IMR-90 (cell line): Measurements from ENCODE around the gene RABGEF1. TPM values are rescaled to one million over a fixed set of nuclear protein-coding genes. Genes with fewer than 3 reads are reported as not detected.

Experiments
- ATAC-seq: fragments of 200-7000 bp; cut with Tn5 transposase; 2 replicates; pipeline ENCODE4 v1.9.1; 2020; ENCODE audit warnings: low read depth, mild to moderate bottlenecking, moderate library complexity
- BruUV-seq: library from RNA; stranded (reverse); fragments of 400-500 nt; replicated peaks from 2 replicates; lab custom pipeline; 2021; lab: Mats Ljungman, UMichigan
- CTCF ChIA-PET: fragments of 300-600 bp; formaldehyde crosslinking; extraction: SDS; loops from one replicate; lab custom pipeline; 2021; ENCODE audit warnings: antibody characterized with exemption; lab: Yijun Ruan, JAX
- POLR2A ChIA-PET: fragments of 300-600 bp; sonication (Branson Sonifier 250); formaldehyde crosslinking; loops from one replicate; lab custom pipeline; 2022; ENCODE audit warnings: antibody characterized with exemption; ENCODE audit not compliant: unreplicated experiment; lab: Charles Lee
- DNase-seq: peaks from one replicate; pipeline ENCODE4 v3.0.0; 2013
- H2AFZ ChIP-seq: replicated peaks from 2 replicates; pipeline ENCODE3; 2013; ENCODE audit warnings: low read length, mild to moderate bottlenecking; ENCODE audit not compliant: poor library complexity
- H2AK5ac ChIP-seq: 2 replicates; pipeline ENCODE4 v1.6.1; 2013; ENCODE audit warnings: low read depth, low read length, inconsistent platforms
- H2AK9ac ChIP-seq: replicated peaks from 2 replicates; pipeline ENCODE3; 2013; ENCODE audit warnings: mild to moderate bottlenecking, low read depth, low read length, moderate library complexity; ENCODE audit not compliant: poor library complexity
- H2BK120ac ChIP-seq: 2 replicates; pipeline ENCODE4 v1.6.1; 2013; ENCODE audit warnings: low read depth, low read length, inconsistent platforms
- H2BK15ac ChIP-seq: 3 replicates; pipeline ENCODE4 v1.6.1; 2013; ENCODE audit warnings: low read depth, low read length, inconsistent platforms
- H2BK20ac ChIP-seq: 2 replicates; pipeline ENCODE4 v1.6.1; 2013; ENCODE audit warnings: low read depth, mild to moderate bottlenecking, inconsistent platforms, low read length, moderate library complexity
- H2BK5ac ChIP-seq: 2 replicates; pipeline ENCODE4 v1.6.1; 2013; ENCODE audit warnings: mild to moderate bottlenecking, low read depth, low read length, inconsistent platforms; ENCODE audit not compliant: poor library complexity, severe bottlenecking
- H3K14ac ChIP-seq: replicated peaks from 2 replicates; pipeline ENCODE4 v1.6.1; 2013; ENCODE audit warnings: low read depth, low read length, inconsistent platforms
- H3K18ac ChIP-seq: 2 replicates; pipeline ENCODE4 v1.6.1; 2013; ENCODE audit warnings: low read depth, low read length, control low read depth
- H3K23ac ChIP-seq: 2 replicates; pipeline ENCODE4 v1.6.1; 2013; ENCODE audit warnings: low read depth, low read length, inconsistent platforms
- H3K27ac ChIP-seq: 2 replicates; pipeline ENCODE4 v1.5.1; 2013; ENCODE audit warnings: mild to moderate bottlenecking, control low read depth, low read length; ENCODE audit not compliant: insufficient read depth
- H3K27me3 ChIP-seq: 2 replicates; pipeline ENCODE4 v1.6.1; 2013; ENCODE audit warnings: low read length; ENCODE audit not compliant: control insufficient read depth, insufficient read depth
- H3K36me3 ChIP-seq: 2 replicates; pipeline ENCODE4 v1.6.1; 2013; ENCODE audit warnings: low read length, mixed read lengths; ENCODE audit not compliant: control insufficient read depth, insufficient read depth
- H3K4ac ChIP-seq: 2 replicates; pipeline ENCODE4 v1.6.1; 2013; ENCODE audit warnings: low read depth, low read length, inconsistent platforms
- H3K4me1 ChIP-seq: 2 replicates; pipeline ENCODE4 v1.6.1; 2013; ENCODE audit warnings: low read length, mixed read lengths; ENCODE audit not compliant: control insufficient read depth, insufficient read depth
- H3K4me2 ChIP-seq: 2 replicates; pipeline ENCODE4 v1.6.1; 2013; ENCODE audit warnings: low read depth, mild to moderate bottlenecking, control low read depth, low read length, moderate library complexity
- H3K4me3 ChIP-seq: 2 replicates; pipeline ENCODE4 v1.5.1; 2013; ENCODE audit warnings: low read depth, mild to moderate bottlenecking, control low read depth, low read length, moderate library complexity; ENCODE audit not compliant: insufficient read depth
- H3K56ac ChIP-seq: 2 replicates; pipeline ENCODE4 v1.6.1; 2013; ENCODE audit warnings: low read length, inconsistent platforms; ENCODE audit not compliant: insufficient read depth; ENCODE audit errors: extremely low read depth
- H3K79me1 ChIP-seq, 2 experiments: 2 replicates each; pipeline ENCODE4 v1.6.1; 2013; ENCODE audit warnings: low read length in 2 of 2, inconsistent platforms in 1 of 2, low read depth in 1 of 2
- H3K9ac ChIP-seq: 2 replicates; pipeline ENCODE4 v1.6.1; 2013; ENCODE audit warnings: low read depth, low read length, control low read depth
- H3K9me1 ChIP-seq: 2 replicates; pipeline ENCODE4 v1.6.1; 2013; ENCODE audit warnings: low read length, inconsistent platforms; ENCODE audit not compliant: insufficient read depth
- H3K9me3 ChIP-seq: 2 replicates; pipeline ENCODE4 v1.6.1; 2013; ENCODE audit warnings: low read length; ENCODE audit not compliant: control insufficient read depth, insufficient read depth
- H4K20me1 ChIP-seq: 2 replicates; pipeline ENCODE4 v1.6.1; 2013; ENCODE audit warnings: low read length, inconsistent platforms; ENCODE audit not compliant: insufficient read depth
- H4K5ac ChIP-seq: 2 replicates; pipeline ENCODE4 v1.6.1; 2013; ENCODE audit warnings: mild to moderate bottlenecking, low read depth, low read length, control low read depth
- H4K8ac ChIP-seq, 2 experiments: 2 replicates each; pipeline ENCODE4 v1.6.1; 2013; ENCODE audit warnings: low read depth in 2 of 2, low read length in 2 of 2, control low read depth in 1 of 2, inconsistent platforms in 1 of 2
- H4K91ac ChIP-seq: 2 replicates; pipeline ENCODE4 v1.6.1; 2013; ENCODE audit warnings: low read depth, low read length, inconsistent platforms; ENCODE audit not compliant: insufficient read depth
- CEBPB ChIP-seq: IDR thresholded peaks from 2 replicates; pipeline ENCODE4 v1.6.1; 2012; ENCODE audit warnings: low read depth, low read length, improper control_type of control experiment
- NFE2L2 ChIP-seq: fragments of 150-350 bp; IDR thresholded peaks from 2 replicates; pipeline ENCODE4 v1.6.1; 2016; ENCODE audit warnings: low read depth, mild to moderate bottlenecking, low read length
- RCOR1 ChIP-seq: IDR thresholded peaks from 2 replicates; pipeline ENCODE4 v1.6.1; 2012; ENCODE audit warnings: mild to moderate bottlenecking, low read length, improper control_type of control experiment; ENCODE audit not compliant: insufficient replicate concordance
- SMC3 ChIP-seq: fragments of 150-350 bp; IDR thresholded peaks from 2 replicates; pipeline ENCODE4 v1.6.1; 2016; ENCODE audit warnings: low read depth, mild to moderate bottlenecking, antibody characterized with exemption, low read length, moderate library complexity
- WGBS, 2 experiments: methylation state at CpG; one replicate each; pipeline versions ENCODE4 v1.1.5 to v1.1.7; 2013; ENCODE audit warnings: missing lambda C conversion rate in 2 of 2; ENCODE audit not compliant: insufficient read length in 1 of 2; ENCODE audit errors: extremely low coverage in 2 of 2; 5-methylcytosine and 5-hydroxymethylcytosine counted together
- dilution Hi-C: fragments of 300-500 bp; cut with HindIII; formaldehyde crosslinking; loops from one replicate; pipeline ENCODE4 v1.14.3; 2018; ENCODE audit warnings: low sequenced_read_pairs; ENCODE audit not compliant: unreplicated experiment
- in situ Hi-C: fragments of 300-500 bp; cut with MboI; formaldehyde crosslinking; loops from 3 replicates; pipeline ENCODE4 v1.14.3; 2019; ENCODE audit warnings: low sequenced_read_pairs, inconsistent platforms, mixed read lengths
- intact Hi-C: fragments of 100-400 bp; cut with micrococcal nuclease; formaldehyde crosslinking; loops from 2 replicates; pipeline ENCODE4 v1.10.0; 2022
- polyA plus RNA-seq, 3 experiments: library from polyadenylated mRNA; depleted of rRNA; stranded (reverse); fragments of >200 nt; gene quantifications; 2 replicates each; pipeline ENCODE4 v1.2.3, GENCODE V29; 2012; ENCODE audit warnings: low replicate concordance in 1 of 3
- total RNA-seq: library from RNA; depleted of rRNA; stranded (reverse); fragments of >200 nt; gene quantifications from 2 replicates; pipeline ENCODE4 v1.2.3, GENCODE V29; 2012
- TF ChIP-seq, protein P1 (sequence below): fragments of 150-350 bp; IDR thresholded peaks from 2 replicates; pipeline ENCODE4 v1.6.1; 2016; ENCODE audit warnings: low read depth, mild to moderate bottlenecking, low read length, moderate library complexity, borderline replicate concordance

RABGEF1 gene
- total and polyA plus RNA-seq, 2 of the 4 experiments (the other 2 are of a cell fraction) = 34.9 to 56.6 TPM

DNA sequence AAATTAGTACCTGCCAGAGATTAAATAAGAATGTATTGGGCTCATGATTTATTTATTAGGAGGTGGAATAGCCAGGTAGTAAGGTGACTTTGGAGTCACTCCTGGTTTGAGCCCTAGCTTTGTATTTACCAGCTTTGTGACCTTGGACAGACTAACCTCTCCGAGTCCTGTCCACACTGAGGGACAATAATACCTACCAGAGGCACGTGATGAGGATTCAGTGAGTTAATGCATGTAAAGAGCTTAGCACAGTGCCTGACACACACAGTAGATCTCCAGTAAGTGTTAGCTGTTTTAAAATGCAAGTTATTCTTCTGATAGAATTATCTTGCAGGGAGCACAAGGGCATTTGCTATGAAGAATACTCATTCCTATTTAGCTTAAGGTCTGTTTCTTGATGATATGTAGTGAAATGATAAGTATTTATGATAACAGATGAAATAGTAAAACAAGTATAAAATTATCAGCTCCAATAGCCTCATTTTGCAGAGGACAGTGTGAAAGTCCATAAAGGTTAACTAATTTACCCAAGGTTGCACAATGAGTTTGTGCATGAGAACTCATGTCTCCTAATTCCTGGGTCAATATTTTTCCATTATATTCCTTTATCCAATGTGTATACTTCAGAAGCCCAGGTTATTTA lies 36.4 kb downstream of the RABGEF1 start:
- WGBS, 2 experiments = no CpG with 5 or more reads among the region's 2 CpGs
- H3K23ac ChIP-seq = no peak overlapping the region
- CTCF ChIA-PET = no interaction called here
- dilution Hi-C loops = no loop called here
- no peak overlapping the region for H4K8ac ChIP-seq
- BruUV-seq = no TSS peak
- no peak overlapping the region for H3K27ac ChIP-seq
- peaks cover 42 to 60% of the 10 kb centered on the region in 2 experiments for H3K79me1 ChIP-seq
- no peak overlapping the region for H4K5ac ChIP-seq
- no peak overlapping the region for H3K4ac ChIP-seq
- H3K18ac ChIP-seq = no peak overlapping the region
- H2BK20ac ChIP-seq = no peak overlapping the region
- TF ChIP-seq RCOR1 = no peak
- TF ChIP-seq, protein P1, sequence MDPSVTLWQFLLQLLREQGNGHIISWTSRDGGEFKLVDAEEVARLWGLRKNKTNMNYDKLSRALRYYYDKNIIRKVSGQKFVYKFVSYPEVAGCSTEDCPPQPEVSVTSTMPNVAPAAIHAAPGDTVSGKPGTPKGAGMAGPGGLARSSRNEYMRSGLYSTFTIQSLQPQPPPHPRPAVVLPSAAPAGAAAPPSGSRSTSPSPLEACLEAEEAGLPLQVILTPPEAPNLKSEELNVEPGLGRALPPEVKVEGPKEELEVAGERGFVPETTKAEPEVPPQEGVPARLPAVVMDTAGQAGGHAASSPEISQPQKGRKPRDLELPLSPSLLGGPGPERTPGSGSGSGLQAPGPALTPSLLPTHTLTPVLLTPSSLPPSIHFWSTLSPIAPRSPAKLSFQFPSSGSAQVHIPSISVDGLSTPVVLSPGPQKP = no peak
- TF ChIP-seq SMC3 = no peak
- no peak for TF ChIP-seq NFE2L2
- no peak for TF ChIP-seq CEBPB
- no peak overlapping the region for H3K4me2 ChIP-seq
- H3K14ac ChIP-seq = no peak overlapping the region
- POLR2A ChIA-PET = no interaction called here
- ATAC-seq (no peak), DNase-seq (no peak)
- no peak overlapping the region for H2AK9ac ChIP-seq
- H3K56ac ChIP-seq = no peak overlapping the region
- H2BK15ac ChIP-seq = no peak overlapping the region
- no peak overlapping the region for H2BK120ac ChIP-seq
- peaks cover 14% of the 10 kb centered on the region for H3K4me1 ChIP-seq
- H4K91ac ChIP-seq = no peak overlapping the region
- H2AFZ ChIP-seq = no peak overlapping the region
- intact Hi-C loops = loop anchor here (10.0 kb wide), 1 partner anchor 202 kb away; no protein-coding TSS in a partner anchor
- peaks cover 29% of the 10 kb centered on the region for H3K36me3 ChIP-seq
- no peak overlapping the region for H2BK5ac ChIP-seq
- H4K20me1 ChIP-seq = peaks cover 23% of the 10 kb centered on the region
- no peak overlapping the region for H2AK5ac ChIP-seq
- H3K9ac ChIP-seq = no peak overlapping the region
- no peaks in the 10 kb centered on the region for H3K27me3 ChIP-seq
- in situ Hi-C loops = no loop called here
- H3K9me1 ChIP-seq = peaks cover 8% of the 10 kb centered on the region
- no peaks in the 10 kb centered on the region for H3K9me3 ChIP-seq
- no peak overlapping the region for H3K4me3 ChIP-seq
